Activated CD8-positive, alpha-beta memory T cell treated with anti-CD3 and anti-CD28 coated beads, Interleukin-2, amount 50 U/mL, for 4 hours (primary cell): ENCODE data around the gene PPTC7.
"Not testable (repeated sequence)": the region's sequence is repeated elsewhere in the genome, so short reads cannot be mapped to it uniquely, and the experiment has no call there.

Experiments
- DNase-seq: peaks from one replicate; pipeline ENCODE4 v3.0.0-alpha.2; 2020

PPTC7 gene

DNA sequence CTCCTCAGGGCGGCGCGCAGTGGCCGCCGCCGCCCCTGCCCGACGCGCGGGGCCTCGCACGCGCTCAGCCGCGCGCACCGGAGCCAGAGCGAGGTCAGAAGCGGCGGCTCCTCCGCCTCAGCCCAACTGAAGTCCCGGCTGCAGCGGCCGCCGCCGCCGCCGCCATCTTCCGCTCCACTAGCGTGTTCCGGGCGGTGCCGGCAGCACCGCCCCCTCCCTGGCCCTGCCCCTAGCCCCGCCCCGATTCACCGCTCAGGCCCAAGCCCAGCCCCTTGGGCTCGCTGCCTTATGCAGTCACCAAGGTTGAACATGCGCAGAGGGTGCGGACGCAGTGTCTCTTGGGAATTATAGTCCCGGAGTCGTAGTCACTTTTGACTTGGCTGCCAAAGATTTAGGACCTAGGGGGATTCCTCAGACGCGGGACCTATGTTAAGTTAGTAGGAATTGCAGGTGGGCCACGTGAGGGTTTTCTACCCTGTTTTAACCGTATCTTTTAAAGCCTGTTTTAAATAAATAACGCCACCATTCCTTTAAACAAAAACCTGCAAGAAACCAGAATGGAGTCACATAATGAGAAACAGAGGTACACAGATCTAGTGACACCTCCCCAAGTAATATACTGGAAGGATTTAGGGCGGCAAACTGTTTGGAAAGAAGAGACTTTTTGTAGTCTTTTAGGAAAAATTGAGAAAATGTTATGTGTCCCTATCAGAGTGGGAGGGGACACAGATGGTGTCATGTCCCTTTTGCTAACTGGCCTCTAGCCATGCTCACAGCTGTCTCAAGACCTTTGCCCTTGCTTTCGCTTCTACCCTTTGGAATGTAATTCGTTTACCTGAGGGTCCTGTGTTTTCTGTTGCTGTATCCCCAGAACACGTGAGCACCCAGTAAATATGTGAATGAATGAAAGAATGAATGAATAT lies at the start of gene PPTC7:
Gene PPTC7 (minus strand): TSS at position 182 of the 923 bp plus-strand sequence. CDS start 287 bp downstream, outside the sequence.
- peak; percentile 97 for DNase-seq

- no peak for DNase-seq
Measured at GRCh38 chr12:110627500-110628195, 44.5 kb upstream of the PPTC7 start.

DNA sequence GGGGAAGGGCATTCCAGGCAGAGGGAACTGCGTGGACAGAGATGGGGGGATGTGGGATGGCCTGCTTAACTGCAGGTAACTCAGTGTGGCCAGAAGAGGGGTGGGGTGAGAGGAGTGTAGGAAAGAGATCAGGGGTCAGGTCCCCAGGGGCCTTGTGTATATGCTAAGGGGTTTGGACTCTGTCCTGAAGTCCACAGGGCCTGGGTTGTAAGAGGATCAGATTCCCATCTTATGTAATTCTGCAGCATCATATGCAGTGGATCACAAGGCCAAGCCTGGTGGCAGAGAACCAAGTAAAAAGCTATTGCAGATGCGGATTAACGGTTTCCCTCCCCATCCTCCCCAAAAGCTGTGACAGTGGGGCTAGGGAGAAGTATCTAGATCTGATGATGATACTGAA lies 39.5 kb upstream of the PPTC7 start:
- no peak for DNase-seq

DNA sequence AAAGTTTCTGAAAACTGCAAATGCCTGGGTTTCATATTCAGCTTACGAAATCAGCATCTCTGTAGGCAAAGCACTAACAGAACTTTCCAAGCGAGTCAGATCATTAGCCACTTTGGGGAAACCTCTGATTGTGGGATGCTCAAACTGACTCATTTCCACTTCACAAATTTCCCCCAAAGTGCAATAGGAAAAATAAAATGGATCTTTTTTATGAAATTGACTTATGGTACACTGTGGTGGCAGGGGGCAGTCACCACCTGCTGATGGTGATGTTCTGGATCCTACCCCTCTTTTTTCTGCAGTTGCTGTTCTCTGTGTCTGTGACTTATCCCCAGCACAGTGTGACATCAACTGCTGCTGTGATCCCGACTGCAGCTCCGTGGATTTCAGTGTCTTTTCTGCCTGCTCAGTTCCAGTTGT lies 36.4 kb upstream of the PPTC7 start:
- no peak for DNase-seq

DNA sequence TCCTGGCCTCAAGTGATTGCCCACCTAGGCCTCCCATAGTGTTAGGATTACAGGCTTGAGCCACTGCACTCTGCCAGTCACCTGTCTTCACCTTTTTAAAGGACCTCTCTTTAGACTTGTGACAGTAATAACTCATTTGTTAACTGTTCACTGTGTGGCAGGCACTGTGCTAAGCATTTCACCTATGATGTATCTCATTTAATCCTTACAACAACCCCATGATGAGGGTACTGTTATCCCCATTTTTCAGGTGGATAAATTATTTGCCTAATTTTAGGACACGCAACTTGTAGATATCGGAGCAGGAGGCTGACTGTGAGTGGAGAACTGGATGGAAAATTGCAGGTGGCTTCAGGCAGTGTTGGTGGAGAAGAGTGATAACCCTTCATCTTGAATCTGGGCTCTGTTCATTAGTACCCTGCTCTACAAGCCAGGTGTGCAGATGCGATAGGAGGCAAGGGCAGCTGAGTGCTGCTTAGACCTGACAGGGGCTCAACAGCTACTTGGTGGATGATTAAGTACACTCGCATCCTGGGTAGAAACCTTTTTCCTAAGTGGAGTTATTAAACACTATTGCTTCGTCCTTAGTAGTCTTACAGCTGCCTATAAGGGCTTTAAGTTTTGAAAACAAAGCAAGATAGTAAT lies 33.5 kb upstream of the PPTC7 start:
- no peak for DNase-seq

DNA sequence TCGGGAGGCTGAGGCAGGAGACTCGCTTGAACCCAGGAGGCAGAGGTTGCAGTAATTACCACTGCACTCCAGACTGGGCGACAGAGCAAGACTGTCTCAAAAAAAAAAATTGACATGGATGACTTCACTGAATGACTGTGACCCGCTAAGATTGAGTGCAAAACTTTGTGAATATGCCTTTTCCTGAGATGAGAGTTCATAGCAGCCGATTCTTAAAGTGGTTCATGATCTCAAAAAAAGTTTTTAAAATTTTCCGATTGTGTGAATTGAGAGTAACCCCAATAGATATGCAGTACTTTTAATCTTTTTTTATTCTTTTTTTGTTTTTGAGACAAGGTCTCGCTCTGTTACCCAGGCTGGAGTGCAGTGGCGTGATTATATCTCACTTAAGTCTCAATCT lies 32.1 kb upstream of the PPTC7 start:
- DNase-seq, result no peak

GRCh38 chr12:110613771-110614684 lies 30.9 kb upstream of the PPTC7 start, which contains the start of gene TCTN1:
Gene TCTN1 (plus strand): TSS chr12:110614129. CDS start chr12:110614183, 54 bp downstream.
- peak; percentile 97 for DNase-seq

- DNase-seq, result no peak
Measured at GRCh38 chr12:110613071-110613770, 30.1 kb upstream of the PPTC7 start.

- DNase-seq, result no peak
Measured at GRCh38 chr12:110606253-110606611, 23.1 kb upstream of the PPTC7 start.

DNA sequence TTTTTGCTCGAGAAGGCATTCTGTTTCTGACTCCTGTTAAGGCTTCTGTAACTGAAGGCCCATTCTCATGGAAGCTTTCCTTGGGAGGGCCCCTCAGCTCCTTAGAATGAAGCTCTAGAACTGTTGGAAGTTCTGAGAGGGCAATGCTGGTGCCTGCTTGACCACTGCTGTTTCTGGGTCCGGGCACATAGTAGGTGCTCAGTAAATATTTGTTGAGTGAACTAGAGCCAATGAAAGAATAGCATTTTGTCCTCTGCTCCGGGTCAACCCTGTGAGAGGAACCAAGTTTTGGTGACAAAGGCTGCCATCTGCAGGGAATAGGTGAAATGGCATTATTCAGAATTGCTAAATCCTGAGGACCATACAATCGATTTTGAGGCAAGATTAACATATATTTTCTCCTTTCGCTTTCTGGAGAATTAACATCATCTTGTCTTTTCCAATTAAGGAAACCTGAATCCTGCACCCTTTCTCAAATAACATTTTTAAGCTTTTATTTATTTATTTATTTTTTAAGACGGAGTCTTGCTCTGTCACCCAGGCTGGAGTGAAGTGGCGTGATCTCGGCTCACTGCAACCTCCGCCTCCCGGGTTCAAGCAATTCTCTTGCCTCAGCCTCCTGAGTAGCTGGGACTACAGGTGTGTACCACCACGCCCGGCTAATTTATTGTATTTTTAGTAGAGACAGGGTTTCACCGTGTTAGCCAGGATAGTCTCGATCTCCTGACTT lies 19.1 kb upstream of the PPTC7 start:
- DNase-seq, result peak; percentile 36

- no peak for DNase-seq
Measured at GRCh38 chr12:110600254-110600653, 17.1 kb upstream of the PPTC7 start.

GRCh38 chr12:110599334-110599733 lies 16.2 kb upstream of the PPTC7 start:
- DNase-seq, result no peak

DNA sequence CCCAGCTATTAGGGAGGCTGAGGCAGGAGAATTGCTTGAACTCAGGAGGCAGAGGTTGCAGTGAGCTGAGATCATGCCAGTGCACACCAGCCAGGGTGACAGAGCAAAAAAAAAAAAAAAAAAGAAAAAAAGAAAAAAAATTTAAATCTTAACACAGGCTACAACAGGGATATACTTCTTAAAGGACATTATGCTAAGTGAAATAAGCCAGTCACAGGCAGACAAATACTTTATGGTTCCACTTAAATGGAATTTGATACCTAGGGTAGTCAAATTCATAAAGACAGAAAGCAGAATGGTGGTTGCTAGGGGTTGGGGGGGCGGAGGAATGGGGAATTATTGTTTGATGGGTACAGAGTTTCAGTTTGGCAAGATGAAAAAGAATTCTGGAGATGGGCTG lies 14.8 kb upstream of the PPTC7 start:
- no peak for DNase-seq

- not testable (repeated sequence) for DNase-seq
Measured at GRCh38 chr12:110592919-110593318, 9.8 kb upstream of the PPTC7 start.

- no peak for DNase-seq
Measured at GRCh38 chr12:110592078-110592477, 9.0 kb upstream of the PPTC7 start.

DNA sequence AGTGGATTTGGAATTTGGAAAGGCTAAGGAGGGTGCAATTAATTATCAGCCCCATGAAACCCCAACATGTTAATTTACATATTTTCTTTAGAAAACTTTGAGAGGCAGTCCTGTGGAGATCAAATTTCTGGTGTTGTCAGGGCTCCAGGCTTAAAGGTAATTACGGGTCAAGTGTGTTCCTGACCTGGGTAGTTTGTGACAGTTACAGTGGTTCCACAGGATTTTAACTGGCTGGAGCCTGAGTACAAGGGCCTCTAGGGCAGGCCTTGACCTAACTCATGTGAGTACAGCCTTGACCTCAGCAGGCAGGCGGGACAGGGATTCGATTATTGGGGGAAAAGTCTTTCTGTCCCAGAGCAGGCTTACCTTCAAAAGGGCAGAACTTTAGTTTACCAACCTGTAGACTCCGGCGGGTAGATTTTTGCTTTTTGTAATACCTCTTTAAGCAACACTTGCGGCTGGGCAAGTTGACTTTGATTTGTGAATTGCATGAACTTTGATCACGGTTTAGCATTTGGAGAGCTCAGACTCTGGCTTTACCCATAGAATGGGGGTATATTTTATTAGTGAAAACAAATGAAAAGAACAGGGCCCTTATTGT lies 8.4 kb upstream of the PPTC7 start:
- no peak for DNase-seq

- no peak for DNase-seq
Measured at GRCh38 chr12:110590806-110591326, 7.7 kb upstream of the PPTC7 start.

DNA sequence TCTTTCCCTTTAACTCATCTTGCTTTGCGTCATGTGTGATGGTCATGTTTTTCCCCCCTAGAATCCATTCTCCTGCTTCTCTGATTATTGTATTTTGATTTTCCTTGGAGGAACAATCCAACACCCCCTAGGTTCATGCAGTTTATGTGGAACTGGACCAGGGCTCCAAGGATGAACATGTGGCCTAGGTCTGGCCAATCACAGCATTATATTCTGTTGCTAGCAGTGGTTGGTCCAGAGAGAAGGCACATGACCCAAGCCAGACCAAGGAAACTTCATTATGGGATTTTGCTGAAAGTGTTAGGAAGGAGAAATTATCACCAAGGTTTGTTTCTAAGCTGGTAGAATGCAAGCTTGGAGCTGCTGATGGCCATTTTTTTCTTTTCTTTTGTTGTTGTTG lies 6.9 kb upstream of the PPTC7 start:
- no peak for DNase-seq

DNA sequence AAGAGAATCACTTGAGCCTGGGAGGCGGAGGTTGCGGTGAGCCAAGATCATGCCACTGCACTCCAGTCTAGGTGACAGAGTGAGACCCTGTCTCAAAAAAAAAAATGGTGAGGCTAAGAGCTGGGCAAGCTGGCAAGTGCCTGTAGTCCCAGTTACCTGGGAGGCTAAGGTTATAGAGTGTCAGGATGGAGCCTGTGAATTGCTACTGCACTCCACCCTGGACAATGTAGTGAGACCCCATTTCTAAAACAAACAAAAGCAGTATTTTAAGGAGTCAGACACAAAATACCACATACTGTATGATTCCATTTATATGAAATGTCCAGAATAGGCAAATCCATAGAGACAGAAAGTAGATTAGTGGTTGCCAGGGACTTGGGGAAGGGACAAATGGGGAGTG lies 4.0 kb upstream of the PPTC7 start:
- DNase-seq, result not testable (repeated sequence)

DNA sequence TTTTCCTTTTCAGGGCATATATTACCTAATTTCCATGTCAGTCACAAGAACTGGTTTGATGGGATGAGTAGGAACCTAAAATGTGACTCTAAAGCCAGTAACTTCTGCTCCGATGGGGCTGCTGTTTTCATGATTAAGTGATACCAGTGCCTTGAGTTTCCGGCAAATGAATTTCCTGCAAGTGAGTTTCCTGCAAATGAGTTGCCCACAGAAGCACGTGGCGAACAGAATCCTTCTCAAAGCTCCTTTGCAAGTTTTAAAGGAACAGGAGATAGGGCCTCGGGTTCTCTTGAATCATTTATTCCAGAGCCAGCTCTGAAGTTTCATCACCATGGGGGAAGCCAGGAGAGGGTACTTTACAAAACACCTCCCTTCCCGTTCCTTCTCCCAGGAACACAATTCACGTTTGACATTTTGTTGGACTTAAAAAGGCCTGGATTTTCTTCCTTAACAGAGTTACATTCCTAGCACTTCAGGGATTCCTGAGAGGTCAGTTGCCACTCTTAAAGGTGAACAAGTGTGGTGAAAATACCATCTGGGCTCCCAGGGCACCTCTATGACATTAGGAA lies 2.2 kb upstream of the PPTC7 start:
- DNase-seq, result no peak
